ENCODE measurements around the gene CD27. TPM values are rescaled to one million over a fixed set of nuclear protein-coding genes. Genes with fewer than 3 reads are reported as not detected.
A peak's percentile ranks its signal among the peaks of the same experiment; 100 is the strongest.
"Not testable (repeated sequence)": the region's sequence is repeated elsewhere in the genome, so short reads cannot be mapped to it uniquely, and the experiment has no call there.

The CD27 gene
- total RNA-seq, 1 donor from 2014 or later, result not detected

GRCh38 chr12:6461401-6462233 is 16.9 kb downstream of the CD27 start:
- no peak for DNase-seq (ENCODE audit: low read depth)

- DNase-seq (ENCODE audit: low read depth), result no peak
These were observed 17.7 kb downstream of the CD27 start for GRCh38 chr12:6462234-6462995.

- no peak for DNase-seq (ENCODE audit: low read depth)
These were observed 18.5 kb downstream of the CD27 start for GRCh38 chr12:6463216-6463615.

GRCh38 chr12:6463858-6464257 is 19.1 kb downstream of the CD27 start:
- no peak for DNase-seq (ENCODE audit: low read depth)

GRCh38 chr12:6464531-6464930 is 19.8 kb downstream of the CD27 start:
- DNase-seq (ENCODE audit: low read depth), result no peak

- peak; percentile 73 for DNase-seq (ENCODE audit: low read depth)
These were observed 20.9 kb downstream of the CD27 start for GRCh38 chr12:6465467-6466183.

- no peak for DNase-seq (ENCODE audit: low read depth)
These were observed 21.4 kb downstream of the CD27 start for GRCh38 chr12:6466184-6466573.

- DNase-seq (ENCODE audit: low read depth), result not testable (repeated sequence)
These were observed 22.0 kb downstream of the CD27 start for GRCh38 chr12:6466751-6467150.

- DNase-seq (ENCODE audit: low read depth), result not testable (repeated sequence)
These were observed 23.0 kb downstream of the CD27 start for GRCh38 chr12:6467571-6468282.

- no peak for DNase-seq (ENCODE audit: low read depth)
These were observed 23.5 kb downstream of the CD27 start for GRCh38 chr12:6468283-6468575.

- DNase-seq (ENCODE audit: low read depth), result no peak
These were observed 24.3 kb downstream of the CD27 start for GRCh38 chr12:6469092-6469491.

GRCh38 chr12:6469609-6470374 is 25.0 kb downstream of the CD27 start:
- no peak for DNase-seq (ENCODE audit: low read depth)

- peak; percentile 92 for DNase-seq (ENCODE audit: low read depth)
These were observed 25.8 kb downstream of the CD27 start, which contains the start of gene VAMP1 for GRCh38 chr12:6470375-6471163. VAMP1 (minus strand) TSS chr12:6470677; CDS start chr12:6470531, 146 bp downstream.

- peak; percentile 68 for DNase-seq (ENCODE audit: low read depth)
These were observed 27.2 kb downstream of the CD27 start for GRCh38 chr12:6471989-6472360.

GRCh38 chr12:6472491-6472890 is 27.7 kb downstream of the CD27 start:
- no peak for DNase-seq (ENCODE audit: low read depth)

- DNase-seq (ENCODE audit: low read depth), result not testable (repeated sequence)
These were observed 30.6 kb downstream of the CD27 start for GRCh38 chr12:6475233-6475975.

GRCh38 chr12:6476489-6476888 is 31.7 kb downstream of the CD27 start:
- peak; percentile 36 for DNase-seq (ENCODE audit: low read depth)

GRCh38 chr12:6477601-6478377 is 33.0 kb downstream of the CD27 start:
- DNase-seq (ENCODE audit: low read depth), result not testable (repeated sequence)

GRCh38 chr12:6478416-6478815 is 33.7 kb downstream of the CD27 start:
- no peak for DNase-seq (ENCODE audit: low read depth)

Data from renal cortical epithelial cell (primary cell).